GM13976 (cell line): Measurements from ENCODE around the gene TOP3A.

Experiments used
- DNase-seq: peaks from one replicate; pipeline ENCODE4 v3.0.0; 2012; ENCODE audit warnings: low spot score
- CTCF ChIP-seq: IDR thresholded peaks from 2 replicates; pipeline ENCODE4 v1.5.1; 2012; ENCODE audit warnings: borderline replicate concordance, mild to moderate bottlenecking; ENCODE audit not compliant: insufficient read depth; ENCODE audit errors: extremely low read depth, missing control alignments, control extremely low read depth
- in situ Hi-C: fragments of 300-500 bp; cut with MboI; formaldehyde crosslinking; loops from one replicate; pipeline ENCODE4 v1.12.0; 2022; ENCODE audit warnings: low sequenced_read_pairs, mixed read lengths, inconsistent platforms; ENCODE audit not compliant: unreplicated experiment

Gene TOP3A

DNA sequence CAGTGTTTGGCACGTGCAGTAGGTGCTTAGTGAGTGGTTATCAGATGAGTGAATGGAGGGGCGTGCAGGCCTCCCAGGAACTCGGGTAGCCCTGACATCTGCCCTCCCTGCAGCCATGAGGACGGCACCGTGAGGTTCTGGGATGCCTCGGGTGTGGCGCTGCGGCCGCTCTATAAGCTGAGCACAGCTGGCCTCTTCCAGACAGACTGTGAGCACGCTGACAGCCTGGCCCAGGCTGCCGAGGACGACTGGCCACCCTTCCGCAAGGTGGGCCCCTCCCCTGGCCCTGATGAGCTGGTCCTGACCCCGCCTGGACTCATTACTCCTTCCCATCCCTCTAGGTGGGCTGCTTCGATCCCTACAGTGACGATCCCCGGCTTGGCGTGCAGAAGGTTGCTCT lies 78.3 kb downstream of the TOP3A start:
- no peak for DNase-seq
- in situ Hi-C loops: no loop called here
- TF ChIP-seq CTCF: no peak

DNA sequence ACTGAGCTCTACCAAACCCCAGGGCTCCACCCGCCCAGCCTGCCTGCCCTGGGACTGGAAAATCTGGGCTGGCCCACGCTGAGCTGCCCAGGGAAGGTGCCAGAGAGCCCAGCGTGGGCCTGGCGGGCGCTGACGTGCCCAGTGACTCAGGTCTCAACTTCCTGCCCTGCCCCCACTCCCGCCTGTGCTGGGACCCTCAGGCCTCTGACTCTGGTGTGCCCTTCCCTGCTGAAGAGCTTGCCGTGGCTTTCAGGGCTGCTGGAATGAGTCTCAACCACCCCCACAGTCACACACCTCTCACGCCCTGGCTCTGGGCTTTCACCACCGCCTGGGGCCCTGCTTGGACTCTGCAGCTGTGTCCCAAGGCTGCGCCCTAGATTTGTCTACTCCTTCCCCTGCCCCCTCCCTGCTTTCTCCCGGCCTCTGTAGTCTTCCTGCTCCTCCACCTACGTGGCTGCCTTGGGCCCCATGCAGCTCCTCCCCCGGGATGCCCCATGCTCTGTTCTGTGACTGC lies 79.0 kb downstream of the TOP3A start:
- in situ Hi-C loops: no loop called here
- DNase-seq: no peak
- TF ChIP-seq CTCF: no peak

- in situ Hi-C loops: no loop called here
- DNase-seq: no peak
- TF ChIP-seq CTCF: no peak
These were observed 79.9 kb downstream of the TOP3A start for GRCh38 chr17:18234853-18235380.

- DNase-seq: no peak
- TF ChIP-seq CTCF: no peak
- in situ Hi-C loops: no loop called here
These were observed 80.8 kb downstream of the TOP3A start for GRCh38 chr17:18233803-18234518.

- no peak for DNase-seq
- in situ Hi-C loops: no loop called here
These were observed 83.6 kb downstream of the TOP3A start for GRCh38 chr17:18231164-18231563.

DNA sequence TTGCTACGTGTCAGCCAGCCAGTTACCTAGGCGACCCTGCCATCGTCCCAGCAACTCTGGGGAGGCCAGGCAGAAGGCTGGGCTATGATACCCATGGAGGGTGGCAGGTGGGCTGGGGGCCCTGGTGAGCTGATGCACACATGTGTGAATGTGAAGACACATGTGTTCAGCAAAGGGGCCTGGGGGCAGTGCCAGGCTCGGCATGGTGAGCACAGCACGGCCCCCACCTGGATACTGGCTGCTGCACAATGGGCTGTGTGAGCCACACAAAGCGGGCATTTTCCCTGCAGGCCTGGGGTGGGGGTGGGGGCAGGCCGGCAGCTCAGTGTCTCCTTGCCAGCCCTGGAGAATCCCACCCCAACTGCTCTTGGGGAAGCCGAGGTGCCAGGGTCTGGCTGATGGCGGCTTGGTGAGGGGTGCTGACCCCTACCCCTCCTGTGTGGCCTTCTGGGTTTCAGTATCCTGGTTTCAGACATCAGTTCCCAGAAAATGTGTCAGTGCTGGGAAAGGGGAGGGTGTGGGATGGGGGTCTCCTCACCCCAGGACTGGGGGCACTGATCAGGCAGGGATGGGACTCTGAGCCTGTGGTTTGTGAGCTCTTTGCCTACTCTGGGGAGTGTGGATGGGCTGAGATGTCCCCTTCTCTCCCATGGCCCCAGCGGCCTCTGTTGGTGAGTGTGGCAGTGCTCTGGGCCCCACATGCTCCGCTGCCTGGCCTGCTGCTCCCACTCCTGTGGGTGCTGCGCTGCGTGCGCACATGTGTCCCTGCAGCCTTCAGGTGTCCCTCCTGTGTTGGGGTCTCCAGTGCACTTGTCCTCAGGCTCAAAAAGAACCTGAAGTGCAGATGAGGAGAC lies 84.3 kb downstream of the TOP3A start:
- no peak for TF ChIP-seq CTCF
- DNase-seq: no peak
- in situ Hi-C loops: no loop called here

More at GRCh38 chr17:18231164-18231563, 83.6 kb downstream of the TOP3A start:
- no peak for TF ChIP-seq CTCF
